ENCODE measurements around the gene LSM10.

DNA sequence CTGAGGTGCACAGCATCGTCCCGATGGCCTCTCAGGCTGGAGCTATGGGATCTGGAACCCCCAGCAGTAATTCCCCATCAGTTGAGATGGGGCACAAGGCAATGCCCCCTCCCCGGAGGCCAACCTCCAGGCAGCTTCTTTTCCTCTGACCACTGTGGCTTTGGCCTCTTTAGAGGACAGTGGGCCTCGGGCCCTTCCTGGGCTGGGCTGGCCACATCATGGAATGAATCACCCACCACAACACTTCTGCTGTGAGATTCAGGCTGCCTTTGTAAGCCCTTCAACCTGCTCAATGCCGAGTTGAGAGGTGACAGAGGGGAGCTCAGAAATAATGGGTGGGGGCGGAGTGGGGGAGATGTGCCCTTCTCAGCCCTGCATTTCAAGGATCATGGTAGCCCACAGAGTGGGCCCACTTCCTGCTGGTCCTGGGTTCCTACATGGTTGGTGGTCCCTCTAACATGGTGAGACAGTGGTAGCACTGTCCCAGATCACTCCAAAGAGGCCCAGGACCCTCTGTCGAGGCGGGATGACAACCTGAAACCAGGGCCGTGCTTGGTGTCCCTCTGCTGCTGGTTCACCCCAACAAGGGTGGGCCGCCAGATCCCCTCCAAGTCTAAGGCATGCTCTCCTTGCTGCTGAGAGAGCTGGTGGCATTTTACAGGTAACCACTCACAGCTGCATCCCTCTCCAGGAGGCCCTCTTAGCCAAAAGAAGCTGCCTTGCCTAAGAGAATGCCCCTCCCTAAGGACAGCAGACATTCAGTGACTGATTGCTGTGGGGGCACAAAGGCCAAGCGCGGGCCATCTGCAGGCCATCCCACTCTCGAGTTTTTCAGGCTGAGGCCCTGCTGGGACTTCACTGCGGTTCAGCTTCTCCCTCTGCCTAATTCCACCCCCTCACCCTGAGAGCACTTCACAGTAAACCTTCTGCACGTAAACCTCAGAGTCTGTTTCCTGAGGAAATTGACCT, 44.5 kb downstream of the LSM10 start:
- TF ChIP-seq, protein P1, sequence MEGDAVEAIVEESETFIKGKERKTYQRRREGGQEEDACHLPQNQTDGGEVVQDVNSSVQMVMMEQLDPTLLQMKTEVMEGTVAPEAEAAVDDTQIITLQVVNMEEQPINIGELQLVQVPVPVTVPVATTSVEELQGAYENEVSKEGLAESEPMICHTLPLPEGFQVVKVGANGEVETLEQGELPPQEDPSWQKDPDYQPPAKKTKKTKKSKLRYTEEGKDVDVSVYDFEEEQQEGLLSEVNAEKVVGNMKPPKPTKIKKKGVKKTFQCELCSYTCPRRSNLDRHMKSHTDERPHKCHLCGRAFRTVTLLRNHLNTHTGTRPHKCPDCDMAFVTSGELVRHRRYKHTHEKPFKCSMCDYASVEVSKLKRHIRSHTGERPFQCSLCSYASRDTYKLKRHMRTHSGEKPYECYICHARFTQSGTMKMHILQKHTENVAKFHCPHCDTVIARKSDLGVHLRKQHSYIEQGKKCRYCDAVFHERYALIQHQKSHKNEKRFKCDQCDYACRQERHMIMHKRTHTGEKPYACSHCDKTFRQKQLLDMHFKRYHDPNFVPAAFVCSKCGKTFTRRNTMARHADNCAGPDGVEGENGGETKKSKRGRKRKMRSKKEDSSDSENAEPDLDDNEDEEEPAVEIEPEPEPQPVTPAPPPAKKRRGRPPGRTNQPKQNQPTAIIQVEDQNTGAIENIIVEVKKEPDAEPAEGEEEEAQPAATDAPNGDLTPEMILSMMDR (conservative IDR thresholded peaks at IDR 0.05), result no peak
- TF ChIP-seq ZFX (IDR thresholded peaks at IDR 0.05), result no peak
